ENCODE results near the gene MSL3B.

GRCh38 chr2:233818639-233819621 is 49.3 kb downstream of the MSL3B start:
- TF ChIP-seq CTCF (IDR thresholded peaks at IDR 0.05) (no peak), POLR2A (IDR thresholded peaks at IDR 0.05; ENCODE audit: low read depth) (no peak)

Measured in esophagus muscularis mucosa (tissue), 3 donors.